ENCODE results near the gene SLC9C1.

SLC9C1 gene

DNA sequence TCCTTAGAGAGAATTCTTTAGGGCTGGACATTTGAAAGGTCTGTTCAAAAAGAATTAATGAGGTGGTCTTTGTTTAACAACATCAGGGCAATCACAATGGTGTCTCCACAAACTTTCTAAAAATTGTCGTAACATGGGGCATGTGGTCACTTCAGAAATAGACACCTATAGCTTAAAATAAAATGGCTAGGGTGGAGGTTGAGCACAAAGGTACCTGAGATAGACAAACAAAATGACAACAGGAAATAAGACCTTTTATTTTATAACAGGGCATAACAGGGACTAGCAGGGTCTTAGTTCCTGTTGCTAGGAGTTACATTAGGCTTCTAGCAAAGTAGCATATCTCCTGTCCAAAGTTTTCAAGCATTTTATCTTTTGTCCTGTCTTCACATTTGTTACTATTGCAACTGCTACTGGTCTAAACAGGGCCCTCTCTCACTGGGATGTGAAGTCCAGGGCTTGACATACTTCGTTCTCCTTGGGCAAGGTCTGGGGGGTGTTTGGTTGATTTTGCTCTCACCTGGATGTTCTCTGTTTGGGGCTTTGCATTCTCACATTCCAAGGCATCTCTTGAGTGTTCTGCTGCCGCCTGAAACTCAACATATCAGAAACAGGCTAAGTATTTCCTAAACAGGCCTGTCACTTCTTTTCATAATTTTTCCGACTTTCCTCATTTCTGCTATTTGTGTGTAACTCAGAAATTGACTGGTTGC, 163.9 kb downstream of the SLC9C1 start:
- no peak for DNase-seq

DNA sequence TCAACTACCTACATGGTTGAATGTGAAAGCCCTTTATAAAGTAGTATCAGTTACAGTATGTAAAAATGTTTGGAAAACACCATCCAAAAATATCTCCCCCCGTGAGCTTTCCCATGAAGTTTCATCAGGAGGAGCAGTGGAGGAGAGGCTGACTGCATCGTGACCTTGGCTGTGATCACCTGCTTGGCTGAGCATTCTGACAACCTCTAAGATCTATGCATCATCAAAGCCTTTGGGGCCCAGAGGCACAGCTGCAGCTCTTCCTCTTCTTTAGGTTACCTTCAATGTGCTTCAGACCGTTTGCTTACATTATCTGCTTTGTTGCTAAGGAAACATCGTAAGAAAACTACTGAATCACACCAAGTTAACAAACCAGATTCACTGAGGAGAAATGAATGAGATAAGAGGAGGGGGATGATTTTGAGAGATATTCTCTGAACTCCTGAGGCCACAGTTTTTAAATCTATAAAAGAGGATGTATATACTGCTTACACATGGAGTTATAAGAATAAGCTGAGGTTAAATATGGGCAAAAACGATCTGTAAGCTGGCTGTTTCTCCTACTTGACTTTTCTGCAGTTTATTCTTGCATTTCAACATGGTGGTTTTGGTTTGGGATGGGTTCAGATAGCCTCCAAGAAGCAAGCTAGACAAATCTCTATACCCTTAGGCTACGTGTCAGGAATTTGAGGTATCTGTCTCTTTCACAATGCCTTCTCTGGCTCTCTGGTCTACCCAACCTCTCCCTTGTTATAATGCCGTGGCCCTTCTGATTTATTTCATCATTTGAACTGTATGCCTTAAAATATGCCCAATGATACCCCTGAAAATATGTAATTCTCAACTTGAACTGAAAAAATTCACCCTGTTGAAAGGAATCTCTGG, 164.9 kb downstream of the SLC9C1 start:
- DNase-seq = no peak

DNA sequence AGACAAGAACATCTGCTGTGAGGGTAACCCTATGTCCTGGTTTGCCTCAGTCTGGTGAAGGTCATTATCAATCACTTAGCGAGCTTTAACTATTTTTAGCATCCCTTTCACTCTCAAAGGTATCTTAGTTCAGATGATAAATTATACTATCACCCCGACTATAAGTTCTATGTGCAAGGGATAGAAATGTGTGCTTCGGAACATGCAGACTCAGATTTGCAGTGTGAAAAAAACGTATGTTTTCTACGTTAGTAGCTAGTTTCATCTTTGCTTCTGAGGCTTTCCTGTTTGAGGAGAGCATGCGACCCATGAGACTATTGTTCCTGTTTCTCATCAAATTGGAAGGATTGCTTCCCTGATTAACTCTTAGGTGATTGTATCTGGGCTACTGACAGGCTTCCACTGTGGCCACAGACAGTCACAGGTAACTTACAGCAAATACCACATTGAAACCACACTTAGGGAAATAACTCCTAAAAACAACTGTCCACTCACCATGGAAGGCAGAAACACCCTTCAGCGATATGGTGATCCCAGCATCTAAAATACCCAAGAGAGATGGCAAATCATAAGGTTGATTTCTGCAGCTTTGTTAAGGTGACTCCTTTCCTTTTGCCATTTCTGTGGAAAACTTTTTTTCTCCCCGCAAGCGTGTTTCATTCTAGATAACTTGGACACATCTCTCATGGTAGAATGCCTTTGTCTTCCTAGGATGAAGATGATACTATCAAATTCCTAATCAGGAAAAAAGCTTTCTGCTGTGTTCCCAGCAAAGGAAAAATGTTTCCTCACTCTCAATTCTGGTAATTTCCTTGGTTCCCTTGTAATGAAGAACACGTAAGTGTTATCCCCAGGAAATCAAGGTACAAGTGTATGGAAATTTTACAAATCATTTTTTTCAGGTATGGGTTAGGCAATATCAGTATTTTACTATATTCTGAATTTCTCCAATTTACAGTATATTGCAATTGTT, 166.2 kb downstream of the SLC9C1 start:
- DNase-seq = no peak

DNA sequence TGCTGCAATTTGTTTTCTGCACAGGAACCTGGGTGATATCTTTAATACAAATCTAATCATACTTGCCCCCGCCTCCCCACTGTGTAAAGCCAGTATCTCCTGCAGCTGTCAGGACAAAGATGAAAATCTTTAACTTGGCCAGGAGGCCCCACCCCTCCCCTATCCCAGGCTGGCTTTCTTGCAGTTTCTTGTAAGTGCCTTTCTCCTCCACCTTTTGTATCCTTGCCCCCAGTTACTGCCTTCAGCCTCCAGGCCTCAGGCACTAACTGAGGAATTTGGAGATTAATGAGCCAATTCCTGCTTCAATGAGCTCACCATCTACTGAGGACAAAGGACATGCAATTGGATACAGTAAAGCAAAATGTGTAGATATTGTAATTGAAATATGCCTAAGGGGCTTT, 167.5 kb downstream of the SLC9C1 start:
- no peak for DNase-seq

DNA sequence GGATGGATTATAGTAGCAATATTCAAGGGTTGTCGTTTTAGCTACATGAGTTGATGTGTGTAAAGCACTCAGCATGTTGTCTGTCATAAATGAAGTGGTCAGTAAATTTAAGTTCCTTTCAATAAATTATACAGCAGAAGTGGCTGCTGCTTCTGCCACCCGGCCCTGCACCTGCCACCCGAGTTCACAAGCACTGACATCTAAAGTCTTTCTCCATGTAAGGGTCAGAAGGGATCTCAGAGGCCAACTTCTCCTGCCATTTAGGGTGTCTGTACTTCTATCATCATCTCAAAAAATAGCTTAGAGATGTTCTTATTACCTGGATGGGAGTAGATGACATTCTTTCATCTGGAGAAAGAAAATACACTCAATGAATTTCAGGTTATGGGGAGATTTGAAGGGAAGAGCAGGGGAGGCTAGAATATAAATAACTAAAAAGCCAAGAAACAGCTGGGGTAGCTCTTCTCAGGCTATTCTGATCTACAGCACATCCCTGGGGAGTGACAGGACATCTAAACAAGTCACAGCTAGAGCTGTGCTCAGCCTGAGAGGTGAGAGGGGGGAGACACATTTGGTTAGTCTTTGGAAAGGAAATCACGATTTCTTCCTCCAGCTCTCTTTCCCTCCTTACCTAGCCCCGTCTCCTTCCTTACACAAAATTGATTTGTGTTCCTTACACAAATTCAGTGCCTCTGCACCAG, 169.0 kb downstream of the SLC9C1 start:
- DNase-seq = no peak

DNA sequence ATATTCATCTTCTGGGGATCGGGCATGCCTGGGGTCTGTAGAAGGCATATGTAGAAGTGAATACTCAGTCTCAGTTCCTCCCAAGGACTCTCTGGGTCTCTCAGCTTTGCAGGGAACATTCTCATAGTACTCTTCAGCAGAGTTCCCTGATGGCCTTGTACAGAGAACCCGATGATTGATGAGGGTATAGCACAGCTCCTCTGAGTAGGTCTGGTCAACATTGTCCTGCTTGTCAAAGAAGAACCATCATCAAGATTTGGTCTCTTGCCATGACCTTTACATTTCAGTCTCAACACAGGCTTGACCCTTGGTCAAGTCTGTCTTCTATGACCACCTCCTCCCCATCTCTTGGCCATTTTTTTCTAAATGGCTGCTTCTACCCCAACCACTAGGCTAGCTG, 170.5 kb downstream of the SLC9C1 start:
- no peak for DNase-seq

DNA sequence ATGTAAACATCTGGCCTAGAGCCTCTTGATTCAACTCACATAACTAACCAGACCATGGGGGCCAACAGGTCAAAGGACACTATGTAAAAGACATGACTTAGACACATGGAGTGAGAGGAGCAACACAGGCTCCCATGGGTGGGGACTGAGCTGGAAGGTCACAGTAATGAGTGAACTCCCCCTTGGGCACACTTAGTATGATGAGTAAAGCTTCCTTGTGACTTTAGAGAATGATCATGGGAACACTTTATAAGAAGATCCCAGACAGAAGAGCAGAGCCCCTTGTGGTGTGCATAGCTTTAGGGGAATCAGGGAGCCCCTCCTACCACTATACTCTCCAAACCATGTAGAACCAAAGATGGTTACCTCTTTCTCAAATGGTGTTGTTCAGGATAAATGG, 171.1 kb downstream of the SLC9C1 start:
- DNase-seq = no peak

DNA sequence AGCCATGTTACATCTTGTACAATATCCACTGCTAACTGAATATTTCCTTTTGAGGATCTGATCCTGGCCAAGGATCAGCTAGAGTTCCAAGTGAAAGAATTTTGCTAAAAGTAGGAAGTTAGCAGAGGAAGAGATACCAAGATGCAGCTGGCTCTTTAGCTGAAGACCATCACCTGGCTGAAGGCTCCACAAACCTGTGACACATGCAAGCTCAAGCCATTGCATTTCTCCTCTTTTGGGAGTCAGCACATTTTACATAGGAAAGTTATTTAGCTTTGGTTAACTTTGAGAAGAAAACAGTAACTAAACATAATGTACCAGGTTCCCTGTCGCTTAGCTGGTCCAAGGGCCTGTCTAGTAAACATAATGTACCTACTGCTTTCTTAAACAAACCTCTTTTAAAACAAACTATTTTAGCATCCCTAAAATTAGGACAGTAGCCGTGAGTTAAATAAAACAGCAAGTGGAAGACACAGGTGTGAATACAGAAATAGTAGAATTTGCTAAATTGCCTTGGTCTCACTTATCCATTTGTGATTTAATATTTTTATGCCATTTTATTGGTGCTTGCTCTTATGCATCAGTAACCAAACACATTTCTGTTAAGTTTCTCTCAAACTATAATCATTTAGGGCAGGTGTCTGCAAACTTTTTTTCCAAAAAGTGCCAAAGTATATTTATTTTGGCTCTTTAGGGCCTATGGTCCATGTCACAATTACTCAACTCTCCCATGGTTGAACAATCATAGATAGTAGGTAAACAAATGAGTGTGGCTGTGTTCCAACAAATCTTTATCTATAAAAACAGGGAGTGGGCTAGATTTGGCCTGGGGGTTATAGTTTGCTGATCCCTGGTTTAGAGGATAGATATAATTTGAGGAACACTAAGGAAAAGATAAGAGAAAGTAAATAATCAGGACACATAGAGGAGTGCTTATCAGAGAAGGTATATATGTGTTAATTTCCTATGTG, 172.2 kb downstream of the SLC9C1 start:
- DNase-seq = no peak

DNA sequence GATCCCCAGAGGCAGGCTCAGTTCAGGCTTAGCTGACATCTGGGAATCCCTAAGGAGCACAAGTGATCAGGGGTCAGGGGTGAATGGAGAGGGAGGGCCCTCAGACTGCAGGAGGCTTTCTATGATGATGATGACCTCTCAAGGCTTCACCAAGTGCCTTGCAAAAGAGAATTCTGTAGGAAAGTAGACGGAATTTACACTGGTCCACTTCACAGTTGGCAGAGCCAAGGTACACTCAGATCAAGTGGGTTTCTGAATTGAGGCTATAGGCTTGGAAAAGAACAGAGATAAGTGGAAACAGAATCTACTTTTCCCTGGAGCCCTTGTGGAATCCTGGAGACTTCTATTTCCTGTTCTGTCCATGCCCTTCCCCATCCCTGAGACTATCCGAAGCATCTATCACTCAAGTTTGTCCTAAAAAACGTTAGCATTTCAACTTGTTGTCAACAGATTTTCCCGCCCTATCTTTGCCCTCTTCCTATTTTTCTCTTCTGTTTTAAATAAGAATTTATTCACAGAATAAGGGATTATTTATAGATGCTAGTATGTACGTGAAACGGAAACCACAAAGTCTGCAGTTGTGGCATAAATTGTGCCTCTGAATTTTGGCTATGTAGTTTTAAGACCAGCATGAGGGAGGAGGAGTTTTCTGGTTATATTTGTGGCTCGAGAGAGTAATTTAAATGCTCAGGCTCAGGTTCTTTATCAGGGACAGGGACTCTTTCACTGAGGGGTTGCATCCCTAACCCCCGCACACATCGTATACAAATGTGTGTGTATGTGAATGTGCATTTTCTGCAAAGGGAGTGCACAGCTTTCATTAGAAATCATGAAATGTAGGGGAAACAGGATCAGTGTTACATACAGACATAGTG, 173.8 kb downstream of the SLC9C1 start:
- DNase-seq = no peak

DNA sequence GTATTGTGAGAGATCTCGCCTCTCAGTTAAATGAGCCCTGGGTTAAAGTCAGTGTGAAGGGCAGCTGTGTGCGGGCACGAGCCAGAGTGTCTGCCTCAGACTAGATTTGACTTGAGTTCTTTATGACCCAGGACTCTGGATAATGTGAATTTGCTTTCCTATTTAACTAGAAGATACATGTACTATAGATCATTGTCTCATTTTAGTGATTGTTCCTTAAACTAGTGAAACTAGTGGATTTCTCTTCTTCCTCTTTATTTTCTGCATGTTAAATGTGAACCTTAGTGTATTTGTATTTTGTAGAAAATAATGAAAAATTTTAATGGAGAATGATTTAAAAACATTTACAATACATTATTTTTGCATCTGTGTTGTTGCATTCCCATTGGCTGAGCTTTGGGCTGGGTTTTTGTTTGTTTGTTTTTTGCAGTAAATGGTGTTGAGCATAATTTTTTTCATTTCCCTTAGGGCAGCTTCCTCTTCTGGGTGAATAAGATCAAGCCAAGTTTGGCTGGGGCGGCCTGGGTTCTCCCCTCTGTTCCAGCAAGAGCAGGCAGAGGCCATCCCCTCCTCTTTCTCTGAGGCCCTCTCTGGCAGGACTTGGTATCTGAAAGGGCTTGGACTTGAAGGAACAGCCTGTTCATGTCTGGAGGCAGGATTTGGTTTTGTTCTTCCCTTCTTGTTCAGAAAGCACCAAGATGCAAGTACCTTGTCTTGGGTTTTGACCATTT, 176.0 kb downstream of the SLC9C1 start:
- DNase-seq = peak; percentile 14 to 27

DNA sequence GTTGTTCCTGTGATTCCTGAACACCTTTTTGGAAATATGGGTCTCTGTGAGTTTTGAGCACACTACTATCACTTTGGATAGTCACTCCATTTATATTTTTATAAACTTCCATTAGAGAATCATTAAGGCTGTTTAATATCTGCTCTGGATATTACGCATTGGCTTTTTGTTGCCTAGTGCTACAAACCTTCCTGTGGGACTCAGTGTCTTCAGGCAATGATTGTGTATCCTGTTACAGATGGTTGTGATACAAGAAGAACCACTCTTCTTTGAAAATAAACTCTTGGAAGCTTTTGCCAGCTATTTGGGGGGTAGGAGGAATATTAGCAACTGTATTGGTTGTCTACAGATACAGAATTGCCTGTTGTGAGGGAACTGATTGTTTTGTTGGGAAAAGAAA, 176.6 kb downstream of the SLC9C1 start:
- DNase-seq = no peak

DNA sequence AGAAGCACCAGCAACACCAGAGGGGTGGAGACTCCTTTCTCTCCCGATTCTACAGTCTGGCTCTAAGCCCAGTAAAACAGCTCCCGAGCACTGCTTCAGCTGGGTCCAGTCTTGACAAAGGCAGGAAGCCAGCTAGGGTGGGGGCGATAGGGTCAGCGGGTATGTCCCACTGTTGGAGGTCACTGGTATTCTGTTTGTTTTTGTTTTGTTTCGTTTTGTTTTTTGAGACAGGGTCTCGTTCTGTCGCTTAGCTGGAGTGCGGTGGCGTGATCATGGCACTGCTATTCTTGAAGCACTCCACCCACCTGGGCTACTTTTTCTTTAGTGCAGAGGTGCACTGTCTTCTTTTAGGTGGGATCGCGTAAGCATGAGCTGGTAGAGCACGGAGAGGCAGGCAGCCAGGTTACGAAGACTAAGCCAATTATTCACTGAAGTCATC, 177.2 kb downstream of the SLC9C1 start:
- no peak for DNase-seq

DNA sequence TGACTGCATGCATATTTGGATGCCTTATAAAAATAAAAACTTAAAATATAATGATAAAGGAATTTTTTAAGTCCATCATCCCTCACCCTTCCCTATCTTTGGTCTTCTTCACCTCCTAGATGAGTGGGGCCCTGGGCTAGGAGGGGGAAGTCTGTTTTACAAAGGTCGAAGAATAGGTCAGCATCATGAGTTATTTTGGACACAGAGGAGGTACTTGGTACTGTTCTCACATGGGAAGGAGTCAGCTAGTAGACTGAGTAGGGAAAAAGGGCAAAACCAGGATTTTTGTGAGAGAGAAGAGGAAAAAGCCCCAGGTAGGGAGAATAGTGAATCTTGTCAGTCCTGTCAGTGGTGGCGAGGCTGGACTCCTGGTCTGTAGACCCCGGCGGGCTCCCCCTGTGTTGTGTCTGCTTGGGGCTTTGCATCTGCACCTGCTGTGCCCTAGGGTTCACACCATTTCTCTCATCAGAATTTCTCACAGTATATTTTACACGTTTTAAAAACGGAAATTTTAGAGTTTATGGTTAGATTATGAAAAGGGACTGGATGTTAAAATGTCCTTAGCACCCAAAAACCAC, 178.1 kb downstream of the SLC9C1 start:
- no peak for DNase-seq

DNA sequence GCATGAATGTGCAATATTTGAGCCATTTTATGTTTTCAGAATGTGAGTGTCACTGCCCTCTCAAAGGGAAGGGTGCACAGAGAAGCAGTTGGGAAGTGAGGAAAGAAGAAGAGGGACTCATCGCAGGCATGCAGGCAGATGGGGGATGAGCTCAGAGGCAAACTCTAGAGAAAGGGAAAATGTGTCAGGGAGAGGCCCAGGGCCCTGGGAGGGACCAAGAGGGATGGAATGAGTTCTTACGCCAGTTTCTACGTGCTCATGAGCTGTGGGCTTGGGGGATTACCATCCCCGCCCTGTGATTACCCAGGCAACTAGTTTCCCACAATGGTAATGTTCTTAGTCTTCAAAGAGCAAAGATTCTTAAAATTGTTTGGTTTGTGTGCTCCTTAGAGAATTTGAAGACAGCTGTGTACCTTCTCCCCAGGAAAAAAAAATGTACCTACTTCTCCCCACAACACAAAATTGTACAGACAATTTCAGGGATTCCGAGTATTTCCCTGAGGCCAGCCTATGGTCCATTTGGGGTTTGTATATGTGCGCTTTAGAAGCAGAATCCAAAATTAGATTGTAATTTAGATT, 178.8 kb downstream of the SLC9C1 start:
- no peak for DNase-seq

DNA sequence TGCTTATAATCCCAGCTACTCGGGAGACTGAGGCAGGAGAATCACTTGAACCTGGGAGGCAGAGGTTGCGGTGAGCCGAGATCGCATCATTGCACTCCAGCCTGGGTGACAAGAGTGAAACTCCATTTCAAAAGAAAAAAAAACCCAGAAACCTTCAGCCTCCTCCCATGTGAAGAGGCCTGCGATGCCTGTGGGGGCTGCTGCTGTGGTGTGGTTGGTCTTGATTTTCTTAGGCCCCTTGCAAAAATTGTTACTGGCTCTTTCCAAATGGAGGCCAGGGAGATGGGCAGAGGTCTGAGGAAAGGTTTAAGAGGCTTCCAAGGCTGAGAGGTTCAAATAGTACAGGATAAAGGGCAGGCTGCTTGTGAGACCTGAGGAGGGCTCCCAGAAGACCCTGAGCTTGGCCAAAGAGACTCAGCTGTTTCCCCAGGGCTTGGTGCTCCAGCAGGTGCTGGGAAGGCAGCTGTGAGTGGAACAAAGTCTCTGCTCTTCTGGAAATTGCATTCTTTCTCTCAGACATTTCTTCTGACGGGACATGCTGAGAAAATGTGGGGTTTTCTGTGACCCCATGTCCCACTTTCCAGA, 179.3 kb downstream of the SLC9C1 start:
- no peak for DNase-seq

DNA sequence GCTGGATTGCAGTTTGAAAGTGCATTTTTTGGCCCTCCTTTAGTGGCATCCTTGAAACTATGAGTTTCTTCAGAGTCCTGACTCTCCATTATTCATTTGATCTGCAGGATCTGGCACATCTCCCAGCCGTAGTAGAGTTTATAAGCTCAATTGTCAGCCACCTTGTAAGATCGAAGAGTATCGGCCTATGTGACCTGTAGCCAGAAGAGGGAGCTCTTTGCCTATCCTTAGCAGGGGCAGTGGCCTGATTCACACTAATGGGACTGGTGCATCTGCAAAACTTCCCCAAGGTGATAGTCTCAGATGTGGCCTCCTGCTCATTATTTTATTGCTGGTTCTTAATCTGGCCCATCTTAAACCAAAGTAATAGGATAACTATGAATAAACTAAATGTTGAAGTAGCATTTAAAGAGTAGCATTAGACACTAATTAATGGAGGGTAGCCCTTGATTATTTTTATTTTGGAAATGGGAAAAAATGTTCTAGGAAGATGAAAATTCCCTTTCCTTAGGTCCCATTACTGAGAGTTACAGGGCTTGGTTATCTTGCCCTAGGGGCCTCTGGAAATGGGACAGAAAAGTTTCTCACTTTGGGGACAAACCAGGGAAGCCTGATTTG, 182.1 kb downstream of the SLC9C1 start:
- DNase-seq = peak; percentile 82

DNA sequence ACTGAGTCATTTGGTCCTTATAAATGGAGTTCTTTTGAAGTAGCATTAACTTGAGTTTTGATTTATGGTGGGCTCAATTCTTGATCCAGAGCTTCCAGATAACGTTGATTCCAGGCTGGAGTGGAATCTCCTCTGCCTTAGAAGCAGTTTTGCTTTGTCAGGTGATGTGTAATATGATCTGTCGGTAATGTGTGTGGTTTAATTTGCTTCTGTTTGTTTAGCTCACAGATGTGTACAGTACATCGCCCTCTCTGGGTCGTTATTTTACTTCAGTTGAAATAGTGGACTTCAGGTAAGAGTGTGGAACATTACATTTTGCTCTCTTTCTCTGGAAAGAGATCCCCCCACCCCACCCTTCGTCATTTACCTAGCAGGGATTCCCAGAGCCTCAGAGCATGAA, 184.7 kb downstream of the SLC9C1 start:
- no peak for DNase-seq

DNA sequence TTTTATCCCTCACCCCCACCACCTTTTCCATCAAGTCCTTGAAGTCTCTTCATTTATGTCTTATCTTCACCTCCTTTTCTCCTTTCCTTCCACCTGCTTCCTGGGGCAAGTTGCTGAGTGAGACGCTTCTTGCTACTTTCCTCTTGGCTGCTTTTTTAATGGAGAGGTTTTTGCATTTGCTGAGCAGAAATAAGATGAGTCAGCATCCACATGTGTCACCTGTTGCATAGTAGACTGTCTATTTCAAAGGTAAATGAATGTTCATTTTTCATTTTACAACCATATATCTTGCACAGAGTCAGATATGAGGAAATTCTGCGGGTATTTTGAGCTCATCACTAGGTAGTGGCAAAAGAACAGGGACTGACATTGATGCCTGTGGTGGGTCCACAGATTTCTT, 189.2 kb downstream of the SLC9C1 start:
- no peak for DNase-seq
